HG03103 (cell line): ENCODE measurements around the gene PRSS38.

Experiments
- ATAC-seq: cut with Tn5 transposase; IDR thresholded peaks from one replicate; pipeline ENCODE4 v1.9.1; 2021; ENCODE audit warnings: low read depth; ENCODE audit not compliant: unreplicated experiment

PRSS38 gene

DNA sequence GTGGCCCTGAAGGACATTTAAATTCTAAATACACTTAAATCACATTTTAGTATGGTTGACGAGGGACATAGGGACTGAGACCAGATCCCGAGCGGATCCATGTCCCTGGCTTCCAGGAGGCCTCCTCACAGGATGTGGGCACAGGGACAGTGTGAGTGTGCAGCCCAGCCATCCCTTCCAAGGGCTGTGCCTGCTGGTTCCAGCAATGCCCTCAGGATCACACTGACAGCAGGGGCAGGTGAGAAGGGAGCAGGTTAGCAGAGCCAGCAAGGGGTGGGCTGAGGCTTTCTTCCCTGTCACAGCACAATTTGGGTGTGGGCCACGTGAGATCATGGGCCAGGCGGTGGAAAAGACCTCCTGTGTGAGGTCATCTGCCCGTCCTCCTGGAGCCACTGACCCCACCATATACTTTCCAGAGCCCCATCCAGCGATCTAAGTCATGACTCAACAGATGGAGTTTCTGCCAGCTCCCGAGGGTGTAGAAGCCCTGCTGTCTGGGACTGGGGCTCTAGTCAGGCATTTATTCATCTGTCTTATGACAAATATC, 37.0 kb upstream of the PRSS38 start:
- no peak for ATAC-seq

- no peak for ATAC-seq
Measured at GRCh38 chr1:227779021-227779441, 36.4 kb upstream of the PRSS38 start.

GRCh38 chr1:227779685-227780084, 35.8 kb upstream of the PRSS38 start:
- no peak for ATAC-seq

DNA sequence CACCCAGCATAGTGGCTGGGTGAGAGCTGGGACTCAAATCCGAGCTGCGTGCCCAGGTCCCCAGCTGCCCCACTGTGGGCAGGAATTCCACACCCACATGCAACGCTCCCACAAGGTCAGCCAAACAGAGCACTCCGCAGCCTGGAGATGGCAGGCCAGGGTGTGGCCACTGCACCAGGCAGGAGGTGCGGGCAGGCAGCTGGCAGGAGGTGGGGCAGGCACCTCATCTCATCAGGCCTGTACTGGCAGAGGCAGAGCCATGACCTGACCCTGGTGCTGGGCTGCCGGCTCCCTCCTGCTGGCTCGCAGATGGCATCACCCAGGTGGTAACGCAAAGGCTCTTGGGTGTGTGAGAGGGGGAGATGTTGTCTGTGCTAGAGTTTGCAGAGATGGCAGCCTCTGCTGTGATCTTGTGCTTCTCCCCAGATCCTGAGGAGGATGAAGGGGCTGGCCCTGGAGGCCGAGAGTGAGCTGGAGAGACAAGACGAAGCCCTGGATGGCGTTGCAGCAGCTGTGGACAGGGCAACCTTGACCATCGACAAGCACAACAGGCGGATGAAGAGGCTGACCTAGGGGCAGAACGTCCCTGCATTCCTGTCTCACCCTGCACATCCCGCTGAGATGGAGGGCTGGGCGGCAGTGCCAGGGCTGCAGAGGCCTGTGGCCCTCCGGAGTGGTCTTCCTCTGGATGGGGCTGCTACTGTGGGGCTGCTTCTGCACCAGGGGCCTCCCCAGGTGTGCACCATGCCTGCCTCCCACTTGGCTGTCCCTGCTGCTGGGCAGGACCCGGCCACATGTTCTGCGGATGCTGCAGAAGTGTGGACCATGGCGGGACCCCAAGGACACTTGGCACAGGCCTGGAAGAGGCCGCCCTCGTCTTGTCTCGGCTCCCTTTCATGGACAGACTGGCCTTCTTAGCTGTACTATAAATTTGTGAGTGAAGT, 35.1 kb upstream of the PRSS38 start:
- ATAC-seq: no peak

- ATAC-seq: no peak
Measured at GRCh38 chr1:227781314-227781930, 34.1 kb upstream of the PRSS38 start.

- ATAC-seq: no peak
Measured at GRCh38 chr1:227782226-227782625, 33.2 kb upstream of the PRSS38 start.

DNA sequence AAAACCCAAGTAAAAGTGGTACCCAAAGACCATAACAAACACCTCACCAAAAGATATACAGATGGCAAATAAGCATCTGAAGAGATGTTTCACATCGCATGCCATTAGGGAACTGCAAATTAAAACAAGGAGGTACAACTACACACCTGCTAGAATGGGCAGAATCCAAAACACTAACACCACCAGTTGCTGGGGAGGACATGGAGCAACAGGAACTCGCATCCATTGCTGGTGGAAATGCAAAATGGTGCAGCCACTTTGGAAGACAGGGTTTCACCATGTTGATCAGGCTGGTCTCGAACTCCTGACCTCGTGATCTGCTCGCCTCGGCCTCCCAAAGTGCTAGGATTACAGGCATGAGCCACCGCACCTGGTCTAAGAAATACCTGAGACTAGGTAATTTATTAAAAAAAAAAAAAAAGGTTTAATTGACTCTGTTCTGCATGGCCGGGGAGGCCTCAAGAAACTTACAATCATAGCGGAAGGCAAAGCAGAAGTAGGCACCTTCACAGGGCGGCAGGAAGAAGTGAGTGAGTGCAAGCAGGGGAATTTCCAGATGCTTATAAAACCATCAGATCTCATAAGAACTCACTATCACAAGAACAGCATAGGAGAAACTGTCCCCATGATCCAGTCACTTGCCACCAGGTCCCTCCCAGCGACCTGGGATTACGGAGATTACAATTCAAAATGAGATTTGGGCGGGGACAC, 30.2 kb upstream of the PRSS38 start:
- ATAC-seq: no peak

DNA sequence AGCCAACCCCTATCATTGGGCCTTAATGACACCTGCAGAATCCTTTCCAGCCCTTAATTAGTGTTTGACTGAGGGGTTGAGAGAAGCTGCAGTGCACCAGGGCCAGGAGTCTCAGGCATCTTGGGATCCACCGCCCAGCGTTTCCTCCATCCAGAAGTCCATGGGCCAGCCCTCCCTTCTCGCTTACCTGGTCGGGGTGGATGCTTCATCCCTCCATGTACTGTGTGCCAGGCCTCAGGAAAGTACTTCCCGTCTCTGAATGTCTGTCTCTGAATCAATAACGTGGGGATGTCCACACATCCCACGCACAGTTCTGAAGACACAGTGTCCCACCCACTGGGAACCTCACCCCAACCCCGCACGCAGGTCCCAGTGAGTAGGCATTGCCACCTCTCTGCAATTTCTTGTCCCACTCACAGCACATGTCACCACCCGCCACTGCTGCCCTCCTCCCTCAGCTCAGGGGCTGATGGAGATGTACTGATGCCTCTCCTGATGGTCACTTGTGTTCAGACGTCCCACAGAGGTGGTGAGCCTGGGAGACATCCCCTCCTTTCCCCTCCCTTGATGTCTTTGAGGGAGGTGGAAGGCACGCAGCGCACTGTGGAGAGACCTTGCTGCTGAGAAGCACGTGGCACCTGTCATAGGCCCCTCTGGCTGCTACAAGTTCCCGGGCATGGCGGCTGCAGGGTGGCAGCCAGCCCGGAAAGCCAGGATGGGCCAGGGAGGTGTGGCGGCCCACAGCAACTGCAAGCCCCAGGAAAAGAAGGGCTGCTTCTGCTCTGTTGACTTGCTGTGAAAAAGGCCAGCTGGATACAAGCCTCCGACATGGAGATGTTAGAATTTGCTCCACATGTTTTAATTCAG, 29.4 kb upstream of the PRSS38 start:
- no peak for ATAC-seq

- ATAC-seq: no peak
Measured at GRCh38 chr1:227786673-227787512, 28.6 kb upstream of the PRSS38 start.

- ATAC-seq: peak; percentile 92
Measured at GRCh38 chr1:227787513-227788270, 27.8 kb upstream of the PRSS38 start.

DNA sequence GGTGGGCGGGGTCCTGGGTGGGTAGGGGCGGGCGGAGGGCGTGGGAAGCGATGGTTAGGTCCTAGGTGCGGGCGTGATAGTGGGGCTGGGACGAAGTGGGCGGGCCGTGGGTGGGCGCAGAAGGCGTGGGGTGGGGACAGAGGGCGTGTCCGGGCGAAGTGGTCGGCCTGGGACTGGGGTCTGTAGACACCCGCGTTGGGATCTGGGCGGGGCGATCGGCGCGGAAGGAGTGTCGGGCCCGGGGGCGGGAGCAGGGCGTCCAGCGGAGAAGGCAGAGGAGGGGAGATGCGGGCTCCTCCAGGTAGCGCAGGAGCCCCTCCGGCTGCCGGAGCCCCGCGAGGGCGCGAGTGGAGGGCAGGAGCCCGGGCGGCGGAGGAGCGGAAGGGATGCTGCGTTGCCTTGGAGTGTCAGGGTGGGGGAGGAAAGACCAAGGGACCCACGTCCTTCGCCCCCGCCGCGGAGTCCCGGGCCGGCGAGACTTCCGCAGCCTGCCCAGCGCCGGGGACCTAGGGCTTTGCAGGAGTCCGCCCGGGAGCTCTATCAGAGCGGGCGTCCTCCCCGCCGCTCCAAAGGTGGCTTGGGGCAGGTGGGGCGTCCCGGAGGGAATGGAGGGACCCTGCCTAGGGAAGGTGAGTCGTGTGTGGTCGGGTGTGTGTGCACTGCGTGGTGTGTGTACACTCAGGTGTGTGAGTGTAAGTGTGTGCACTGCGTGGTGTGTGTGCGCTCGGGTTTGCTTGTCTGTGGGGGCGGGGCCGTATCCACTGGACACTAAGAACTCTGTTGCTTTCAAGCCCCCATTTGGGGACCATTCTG, 27.0 kb upstream of the PRSS38 start:
- peak; percentile 46 for ATAC-seq

DNA sequence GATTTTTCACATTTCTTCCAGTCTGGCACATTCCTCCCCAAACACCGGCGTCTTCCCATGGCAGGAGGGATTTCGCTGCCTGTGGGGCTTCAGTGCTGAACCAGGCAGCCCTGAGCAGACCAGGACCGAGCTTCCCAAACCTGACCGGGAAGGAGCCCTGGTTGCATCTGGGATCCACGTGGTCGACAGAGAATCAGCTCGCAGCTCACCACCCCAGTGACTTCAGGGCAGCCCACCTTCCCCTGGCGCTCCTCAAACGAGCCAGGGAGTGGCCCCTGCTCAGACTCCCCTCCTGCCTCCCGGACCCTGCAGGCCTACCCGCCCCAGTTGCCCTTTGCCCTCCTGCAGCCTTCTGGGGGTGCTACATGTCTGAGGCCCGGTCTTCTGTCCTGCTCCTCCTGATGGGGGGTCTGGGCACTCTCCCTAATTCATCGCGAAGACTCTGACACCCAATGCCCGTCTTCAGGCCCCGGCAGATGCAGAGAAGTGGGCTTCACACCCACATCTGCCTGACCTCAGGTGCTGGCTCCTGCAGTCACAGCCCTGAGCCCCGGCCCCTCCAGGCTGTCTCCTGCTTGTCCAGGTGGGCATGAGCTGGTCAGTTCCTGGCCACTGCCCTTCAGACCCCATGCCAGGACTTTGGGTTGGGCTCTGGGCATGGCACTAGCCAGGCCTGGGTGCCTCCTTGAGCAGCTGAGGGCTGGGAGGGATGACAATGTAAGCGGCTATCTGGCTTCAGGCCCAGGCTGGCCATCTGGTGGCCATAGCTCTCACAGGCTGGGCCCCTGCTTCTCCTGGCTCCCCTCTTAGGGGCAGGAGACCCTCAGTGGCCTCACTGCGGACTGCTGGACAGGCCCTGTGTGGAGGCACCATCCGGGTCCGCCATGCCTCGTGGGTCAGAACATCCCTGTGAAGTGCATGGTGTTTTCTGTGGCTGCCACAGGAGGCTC, 26.1 kb upstream of the PRSS38 start:
- ATAC-seq: no peak

DNA sequence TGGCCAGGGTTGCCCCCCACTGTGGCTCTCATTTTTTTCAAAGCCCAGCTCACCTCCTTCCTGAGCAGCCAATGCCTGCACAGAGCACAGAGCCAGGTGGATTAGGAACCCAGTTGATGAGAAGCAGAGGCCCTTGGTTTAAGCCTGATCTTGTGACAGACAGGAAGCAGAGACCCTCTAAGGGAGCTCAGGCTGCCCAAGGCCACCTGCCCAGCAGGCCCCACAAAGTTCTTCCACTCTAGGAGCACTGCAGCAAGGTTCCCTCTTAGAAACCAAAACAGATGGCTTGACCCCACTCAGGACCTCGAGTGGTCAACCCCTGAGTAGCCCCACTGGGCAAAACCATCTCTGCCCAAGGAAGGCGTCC, 25.5 kb upstream of the PRSS38 start:
- ATAC-seq: no peak

DNA sequence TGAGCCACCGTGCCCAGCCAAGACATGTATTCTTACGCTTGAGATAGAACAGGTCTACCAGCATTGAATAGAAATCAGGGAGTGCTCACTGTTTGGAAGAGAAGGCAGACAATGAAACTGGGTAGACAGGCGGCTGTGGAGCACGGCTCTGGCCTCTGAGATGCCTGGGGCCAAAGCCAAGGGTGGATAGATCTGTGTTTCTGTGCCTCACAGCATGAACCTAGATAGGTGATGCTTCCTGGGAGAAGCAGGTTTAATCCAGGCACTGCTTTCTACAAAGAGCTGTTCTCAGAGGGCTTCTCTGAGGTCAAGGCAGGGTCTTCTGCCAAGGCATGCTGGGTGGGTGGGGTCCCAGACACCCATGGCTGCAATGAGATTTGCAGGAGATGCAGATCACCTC, 24.6 kb upstream of the PRSS38 start:
- no peak for ATAC-seq

DNA sequence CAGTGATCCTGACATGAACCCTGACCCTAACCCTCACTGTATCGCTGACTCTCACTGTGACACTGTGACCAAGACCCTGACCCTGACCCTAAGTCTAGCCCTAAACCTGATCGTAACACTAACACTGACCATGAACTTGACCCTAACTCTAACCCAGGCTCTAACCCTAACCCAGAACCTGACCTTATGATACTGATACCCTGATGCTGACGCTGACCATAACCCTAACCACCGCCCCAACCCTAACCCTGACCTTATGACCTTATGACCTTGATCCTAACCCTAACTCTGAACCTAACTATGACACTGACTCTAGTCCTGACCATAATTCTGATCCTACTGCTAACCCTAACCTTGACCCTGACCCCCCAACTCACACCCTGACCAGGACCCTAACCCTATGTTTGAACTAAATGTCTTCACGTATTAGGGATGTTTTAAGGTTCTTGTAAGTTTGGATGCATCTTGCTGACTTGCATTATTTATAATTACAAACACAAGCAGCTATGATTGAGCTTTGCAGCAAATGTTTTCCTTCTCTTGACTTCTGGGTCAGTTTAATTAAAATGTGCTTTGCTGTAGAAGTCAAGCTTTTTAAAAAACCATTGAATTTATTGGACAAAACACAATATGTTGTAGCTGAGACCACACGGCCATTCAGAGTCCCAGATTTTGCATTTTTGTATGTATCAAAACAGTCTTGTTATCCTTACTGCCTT, 23.9 kb upstream of the PRSS38 start:
- no peak for ATAC-seq
